ENCODE results near the gene LGMN. TPM values are rescaled to one million over a fixed set of nuclear protein-coding genes. Genes with fewer than 3 reads are reported as not detected.

The LGMN gene
- total and polyA plus RNA-seq, 2 of the 13 experiments (the other 11 are each of a cell fraction or from before 2014, with no cell fraction given) = 28.9 to 76.4 TPM

DNA sequence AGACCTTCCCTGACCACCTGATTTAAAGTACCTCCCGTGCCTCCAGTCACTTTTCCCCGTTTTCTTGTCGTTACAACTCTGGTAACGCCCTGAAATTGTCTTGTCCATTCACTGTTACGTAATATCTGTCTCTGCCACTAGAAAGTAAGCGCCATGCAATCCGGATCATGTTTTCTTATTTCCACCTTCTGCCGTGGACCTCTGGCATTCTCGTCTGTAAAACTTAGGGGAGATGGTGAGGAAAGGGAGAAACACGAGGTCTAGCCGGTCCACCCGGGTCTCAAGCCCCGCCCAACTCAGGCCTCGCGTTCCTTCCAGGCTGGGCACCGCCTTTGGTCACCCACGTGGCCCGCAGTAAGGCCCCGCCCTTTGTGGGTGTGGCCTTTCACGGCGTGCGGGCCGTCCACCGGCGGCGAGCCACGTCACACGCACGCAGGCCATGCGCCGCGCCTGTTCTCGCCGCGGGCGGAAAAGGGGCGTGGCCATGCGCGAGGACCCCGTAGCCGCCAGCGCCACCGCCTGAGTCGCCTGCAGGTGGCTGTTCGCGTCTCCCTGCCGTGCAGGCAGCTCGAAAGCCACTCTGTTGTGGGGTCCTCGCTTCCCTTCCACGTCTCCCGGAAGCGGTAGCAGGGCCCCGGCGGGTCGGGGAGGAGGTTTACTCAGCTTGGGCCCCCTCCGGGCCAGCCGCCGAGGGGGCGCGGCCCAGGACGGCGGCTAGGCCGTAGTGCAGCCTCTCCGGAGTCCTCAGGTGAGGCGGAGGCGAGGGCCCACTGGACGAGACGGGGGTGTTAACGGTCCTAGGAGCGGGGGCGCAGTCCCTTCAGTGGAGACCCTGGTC is 45.5 kb upstream of the LGMN start, which contains the start of gene GOLGA5 (continued):
- TF ChIP-seq HMGXB3 (CRISPR knock-in tag; IDR thresholded peaks at IDR 0.05; ENCODE audit: borderline replicate concordance) = no peak; the same call in 1 of the 2 replicates
- no peak for TF ChIP-seq ZNF577 (CRISPR knock-in tag; IDR thresholded peaks at IDR 0.05; ENCODE audit: borderline replicate concordance, low read depth)
- TF ChIP-seq, protein P1, sequence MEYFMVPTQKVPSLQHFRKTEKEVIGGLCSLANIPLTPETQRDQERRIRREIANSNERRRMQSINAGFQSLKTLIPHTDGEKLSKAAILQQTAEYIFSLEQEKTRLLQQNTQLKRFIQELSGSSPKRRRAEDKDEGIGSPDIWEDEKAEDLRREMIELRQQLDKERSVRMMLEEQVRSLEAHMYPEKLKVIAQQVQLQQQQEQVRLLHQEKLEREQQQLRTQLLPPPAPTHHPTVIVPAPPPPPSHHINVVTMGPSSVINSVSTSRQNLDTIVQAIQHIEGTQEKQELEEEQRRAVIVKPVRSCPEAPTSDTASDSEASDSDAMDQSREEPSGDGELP (IDR thresholded peaks at IDR 0.05; ENCODE audit: borderline replicate concordance, low read depth) = no peak; the same call in 1 of the 2 replicates
- 0 out of 2 replicates have a peak, but pooled peaks have one; percentile 24 for TF ChIP-seq BRD4 (CRISPR knock-in tag; IDR thresholded peaks at IDR 0.05)
- TF ChIP-seq THAP11 (CRISPR knock-in tag; IDR thresholded peaks at IDR 0.05) = peak; percentile 93
- no peak; the same call in 1 of the 2 replicates for TF ChIP-seq GZF1 (CRISPR knock-in tag; IDR thresholded peaks at IDR 0.05)
- peak; percentile 28; the same call in 1 of the 2 replicates for TF ChIP-seq ZNF275 (CRISPR knock-in tag; IDR thresholded peaks at IDR 0.05; ENCODE audit: borderline replicate concordance)
- TF ChIP-seq TBL1XR1 (IDR thresholded peaks at IDR 0.05; ENCODE audit: borderline replicate concordance, low read length, partially characterized antibody) = no peak
- TF ChIP-seq, protein P2, sequence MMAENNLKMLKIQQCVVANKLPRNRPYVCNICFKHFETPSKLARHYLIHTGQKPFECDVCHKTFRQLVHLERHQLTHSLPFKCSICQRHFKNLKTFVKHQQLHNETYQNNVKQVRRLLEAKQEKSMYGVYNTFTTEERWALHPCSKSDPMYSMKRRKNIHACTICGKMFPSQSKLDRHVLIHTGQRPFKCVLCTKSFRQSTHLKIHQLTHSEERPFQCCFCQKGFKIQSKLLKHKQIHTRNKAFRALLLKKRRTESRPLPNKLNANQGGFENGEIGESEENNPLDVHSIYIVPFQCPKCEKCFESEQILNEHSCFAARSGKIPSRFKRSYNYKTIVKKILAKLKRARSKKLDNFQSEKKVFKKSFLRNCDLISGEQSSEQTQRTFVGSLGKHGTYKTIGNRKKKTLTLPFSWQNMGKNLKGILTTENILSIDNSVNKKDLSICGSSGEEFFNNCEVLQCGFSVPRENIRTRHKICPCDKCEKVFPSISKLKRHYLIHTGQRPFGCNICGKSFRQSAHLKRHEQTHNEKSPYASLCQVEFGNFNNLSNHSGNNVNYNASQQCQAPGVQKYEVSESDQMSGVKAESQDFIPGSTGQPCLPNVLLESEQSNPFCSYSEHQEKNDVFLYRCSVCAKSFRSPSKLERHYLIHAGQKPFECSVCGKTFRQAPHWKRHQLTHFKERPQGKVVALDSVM (CRISPR knock-in tag; IDR thresholded peaks at IDR 0.05) = no peak; the same call in 1 of the 2 replicates
- TF ChIP-seq ZBTB26 (CRISPR knock-in tag; IDR thresholded peaks at IDR 0.05; ENCODE audit: borderline replicate concordance) = no peak; the same call in 1 of the 2 replicates
- no peak for TF ChIP-seq ZNF10 (CRISPR knock-in tag; IDR thresholded peaks at IDR 0.05; ENCODE audit: borderline replicate concordance, low read depth)
- TF ChIP-seq ZNF124 (CRISPR knock-in tag; IDR thresholded peaks at IDR 0.05) = peak; percentile 61; the same call in 1 of the 2 replicates
- TF ChIP-seq SMC3 (IDR thresholded peaks at IDR 0.05; ENCODE audit: low read length) = no peak
- TF ChIP-seq MIER3 (CRISPR knock-in tag; IDR thresholded peaks at IDR 0.05; ENCODE audit: borderline replicate concordance) = no peak; the same call in 1 of the 2 replicates
- no peak for TF ChIP-seq ZNF782 (CRISPR knock-in tag; IDR thresholded peaks at IDR 0.05; ENCODE audit: borderline replicate concordance)
- TF ChIP-seq KAT8 (CRISPR knock-in tag; IDR thresholded peaks at IDR 0.05) = peak; percentile 96
- TF ChIP-seq ZNF547 (CRISPR knock-in tag; IDR thresholded peaks at IDR 0.05) = peak; percentile 91
- TF ChIP-seq ZNF232 (CRISPR knock-in tag; IDR thresholded peaks at IDR 0.05; ENCODE audit: borderline replicate concordance) = peak; percentile 15; the same call in 1 of the 2 replicates
- TF ChIP-seq XBP1 (CRISPR knock-in tag; IDR thresholded peaks at IDR 0.05) = peak; percentile 61
